Left ventricle myocardium inferior (tissue), 1 donor: ENCODE measurements around the gene PAGE2B. TPM values are rescaled to one million over a fixed set of nuclear protein-coding genes. Genes with fewer than 3 reads are reported as not detected.
"Not testable (repeated sequence)": the region's sequence is repeated elsewhere in the genome, so short reads cannot be mapped to it uniquely, and the experiment has no call there.

ENCODE experiments used
- DNase-seq: peaks from one replicate; pipeline ENCODE4 v3.0.0-alpha.2; 2020
- H3K27ac ChIP-seq: fragments of 200-600 bp; replicated peaks from 2 replicates; pipeline ENCODE4 v1.8.0; 2021
- H3K27me3 ChIP-seq: fragments of 200-600 bp; 2 replicates; pipeline ENCODE4 v1.8.0; 2021; ENCODE audit warnings: low read depth
- H3K36me3 ChIP-seq: fragments of 200-600 bp; 2 replicates; pipeline ENCODE4 v1.8.0; 2021
- H3K4me1 ChIP-seq: fragments of 200-600 bp; 2 replicates; pipeline ENCODE4 v1.8.0; 2021
- H3K4me3 ChIP-seq: fragments of 200-600 bp; 2 replicates; pipeline ENCODE4 v1.8.0; 2021; ENCODE audit warnings: mild to moderate bottlenecking, moderate library complexity
- H3K9me3 ChIP-seq: fragments of 200-600 bp; replicated peaks from 2 replicates; pipeline ENCODE4 v1.8.0; 2021
- CTCF ChIP-seq: fragments of 200-600 bp; IDR thresholded peaks from 2 replicates; pipeline ENCODE4 v1.8.0; 2021; ENCODE audit warnings: antibody characterized with exemption, mild to moderate bottlenecking, borderline replicate concordance
- intact Hi-C: fragments of 100-400 bp; cut with micrococcal nuclease; formaldehyde crosslinking; loops from one replicate; pipeline ENCODE4 v1.11.0; 2022
- total RNA-seq: library from RNA; stranded (reverse); fragmentation: NEBNext Ultra II Directional; extraction: Animal tissue kit (Norgen Biotek cat#: 25700); gene quantifications from one replicate; pipeline ENCODE4 v1.2.1, GENCODE V29; 2021
- donor health status: DM: no; HTN: yes; CAD: no; lungs with severe emphysema.

PAGE2B gene
- total RNA-seq, 1 donor from 2014 or later: not detected

DNA sequence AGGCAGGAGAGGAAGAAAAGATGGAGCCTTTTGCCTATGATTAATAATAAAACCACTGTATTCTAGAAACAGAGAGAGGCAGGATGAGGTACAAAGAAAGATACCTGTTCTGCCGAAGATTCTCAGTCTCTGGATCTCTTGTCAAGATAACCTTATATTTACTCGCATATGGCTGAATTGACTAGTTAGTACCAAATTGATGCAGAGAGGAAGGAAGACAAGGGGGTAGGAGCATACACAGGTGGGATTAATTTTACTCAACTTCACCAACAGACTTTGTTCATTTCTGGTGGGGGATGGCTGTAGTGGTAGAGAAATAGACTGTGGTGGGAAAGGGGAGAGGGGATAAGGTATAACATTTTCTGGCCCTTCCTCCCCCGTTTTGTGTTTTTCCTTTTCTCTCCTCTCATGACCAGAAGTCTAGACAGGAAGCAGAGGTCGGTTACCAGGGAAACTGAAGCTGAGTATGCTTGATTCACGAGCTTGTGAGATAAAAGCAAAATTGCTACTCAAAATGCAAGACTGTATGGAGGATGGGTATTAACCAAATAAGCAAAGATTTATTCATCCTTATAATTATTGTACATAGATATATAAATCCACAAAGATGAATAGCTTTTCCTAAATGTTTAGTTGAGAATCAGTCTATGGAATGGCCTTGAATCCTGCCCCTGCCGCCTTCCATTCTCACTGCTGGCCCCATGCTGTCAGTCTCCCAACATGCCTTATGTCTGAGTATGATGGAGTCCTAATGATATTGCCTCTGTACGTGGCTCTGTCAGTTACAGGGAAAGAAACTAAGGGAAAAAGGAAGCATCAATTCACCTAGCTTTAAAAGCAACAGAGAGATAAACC is 17.8 kb upstream of the PAGE2B start:
- no peaks in the 10 kb centered on the region for H3K9me3 ChIP-seq
- no peaks in the 10 kb centered on the region for H3K27me3 ChIP-seq
- H3K4me3 ChIP-seq: peak overlapping the region; percentile 36
- no peak for DNase-seq
- H3K4me1 ChIP-seq: no peaks in the 10 kb centered on the region
- H3K36me3 ChIP-seq: no peaks in the 10 kb centered on the region
- intact Hi-C loops: loop anchor here (10.0 kb wide), 1 partner anchor 162 kb away; no protein-coding TSS in a partner anchor
- H3K27ac ChIP-seq: no peak overlapping the region
- no peak for TF ChIP-seq CTCF

DNA sequence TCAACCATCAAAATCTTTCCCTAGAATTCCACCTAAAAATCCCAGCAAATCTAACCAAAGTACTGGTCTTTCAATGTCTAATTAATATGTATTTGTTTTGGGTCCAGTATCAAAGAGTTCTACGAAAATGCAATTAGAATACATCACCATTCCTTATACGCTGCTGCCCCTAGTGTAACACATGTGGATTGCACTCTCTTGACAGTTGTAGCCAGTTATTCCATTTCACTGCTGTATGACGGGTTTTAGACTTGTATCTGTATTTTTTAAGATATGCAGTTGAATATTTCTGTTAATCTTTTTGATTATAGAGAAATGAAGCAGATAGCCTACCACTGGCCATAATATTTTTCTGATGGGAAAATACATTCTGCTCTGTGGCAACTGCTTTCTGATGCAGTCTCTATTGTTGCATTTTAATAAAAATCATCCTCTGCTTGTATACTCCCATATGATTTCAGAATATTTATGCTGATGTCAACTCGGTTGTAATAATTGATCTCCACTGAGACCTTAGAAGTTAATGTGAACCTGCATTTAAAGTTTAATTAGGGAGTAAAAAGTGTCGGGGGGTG is 17.1 kb upstream of the PAGE2B start:
- H3K4me1 ChIP-seq: no peaks in the 10 kb centered on the region
- peak; percentile 79 for TF ChIP-seq CTCF
- no peak for DNase-seq
- H3K27ac ChIP-seq: no peak overlapping the region
- H3K27me3 ChIP-seq: no peaks in the 10 kb centered on the region
- H3K36me3 ChIP-seq: no peaks in the 10 kb centered on the region
- H3K9me3 ChIP-seq: no peaks in the 10 kb centered on the region
- H3K4me3 ChIP-seq: peak overlapping the region; percentile 36
- intact Hi-C loops: loop anchor here (10.0 kb wide), 1 partner anchor 163 kb away; no protein-coding TSS in a partner anchor

GRCh38 chrX:55067180-55067579 is 7.7 kb upstream of the PAGE2B start:
- intact Hi-C loops, H3K27me3 ChIP-seq, DNase-seq: not testable (repeated sequence)

GRCh38 chrX:55072286-55072685 is 2.5 kb upstream of the PAGE2B start:
- Histone ChIP-seq H3K9me3 (no peaks in the 10 kb centered on the region), H3K4me1 (no peaks in the 10 kb centered on the region), H3K36me3 (no peaks in the 10 kb centered on the region), H3K27ac (no peak overlapping the region), H3K4me3 (no peak overlapping the region), H3K27me3 (no peaks in the 10 kb centered on the region)
- no peak for DNase-seq
- TF ChIP-seq CTCF: no peak
- intact Hi-C loops: no loop called here

More at GRCh38 chrX:55067180-55067579, 7.7 kb upstream of the PAGE2B start:
- H3K27ac ChIP-seq, H3K36me3 ChIP-seq, H3K4me3 ChIP-seq, H3K9me3 ChIP-seq, H3K4me1 ChIP-seq: not testable (repeated sequence)

DNA sequence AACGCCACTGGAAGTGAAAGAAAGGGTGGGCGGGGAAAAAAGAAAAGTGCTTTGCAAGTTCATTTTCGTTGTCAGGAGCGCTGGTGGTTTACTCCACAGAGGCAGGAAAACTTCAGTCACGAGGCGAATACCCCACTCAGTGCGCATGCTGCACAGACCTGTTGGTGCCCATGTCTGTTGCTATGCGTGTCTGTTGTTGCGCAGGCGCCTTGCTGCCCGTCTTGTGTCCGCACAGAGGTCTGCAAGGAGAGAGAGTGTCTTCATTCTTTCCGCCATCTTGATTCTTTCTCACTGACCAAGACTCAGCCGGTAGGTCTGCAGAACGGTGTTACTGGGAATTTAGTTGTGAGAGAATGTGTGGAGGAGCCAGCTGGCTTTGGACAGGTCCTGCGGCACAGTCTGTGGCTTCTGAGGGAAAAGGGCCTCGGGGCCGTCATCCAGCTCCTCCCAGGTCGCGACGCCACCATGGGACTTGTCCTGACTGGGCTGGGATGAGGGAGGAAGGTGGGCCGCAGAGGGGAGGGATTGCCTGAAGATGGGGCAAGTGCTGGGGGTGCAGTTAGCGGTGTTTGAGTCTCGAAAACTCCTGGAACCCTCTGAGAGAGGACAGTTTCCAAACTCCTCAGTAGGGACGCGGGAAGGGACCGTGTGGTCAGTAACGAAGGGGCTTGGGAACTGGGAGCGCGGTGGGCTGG is 14.1 kb downstream of the PAGE2B start, which contains the start of gene PAGE2:
Gene PAGE2, plus strand, starts transcription at position 224 of the 695 bp plus-strand sequence. CDS start 1,003 bp downstream, outside the sequence.
- intact Hi-C loops: no loop called here
- H3K4me1 ChIP-seq: no peaks in the 10 kb centered on the region
- no peak for TF ChIP-seq CTCF
- no peak within 1 kb of the TSS for H3K4me3 ChIP-seq
- no peaks in the 10 kb centered on the region for H3K9me3 ChIP-seq
- no peaks in the 10 kb centered on the region for H3K36me3 ChIP-seq
- no peaks in the 10 kb centered on the region for H3K27me3 ChIP-seq
- no peak within 1 kb of the TSS for H3K27ac ChIP-seq
- DNase-seq: no peak
